H1 (cell line): ENCODE data around the gene ASH1L. TPM values are rescaled to one million over a fixed set of nuclear protein-coding genes. Genes with fewer than 3 reads are reported as not detected.
A peak's percentile ranks its signal among the peaks of the same experiment; 100 is the strongest.

Source experiments
- EGR1 ChIP-seq: IDR thresholded peaks from 2 replicates; pipeline ENCODE4 v1.6.1; 2011; ENCODE audit warnings: low read depth, low read length, borderline replicate concordance
- EZH2 ChIP-seq: fragments of 200-600 bp; sonication (generic); IDR thresholded peaks from 2 replicates; pipeline ENCODE4 v1.7.1; 2012; ENCODE audit warnings: low read depth, mild to moderate bottlenecking, moderate library complexity, low read length, inconsistent platforms; ENCODE audit not compliant: severe bottlenecking
- MAFK ChIP-seq: IDR thresholded peaks from 2 replicates; pipeline ENCODE4 v1.6.1; 2012; ENCODE audit warnings: low read depth, mild to moderate bottlenecking, improper control_type of control experiment, low read length
- PHF8 ChIP-seq: fragments of 200-600 bp; sonication (generic); conservative IDR thresholded peaks from 2 replicates; pipeline ENCODE4 v1.7.1; 2012; ENCODE audit warnings: low read depth, mild to moderate bottlenecking, inconsistent platforms, low read length, moderate library complexity
- RBBP5 ChIP-seq: IDR thresholded peaks from 2 replicates; pipeline ENCODE4 v1.7.1; 2012; ENCODE audit warnings: low read depth, mild to moderate bottlenecking, inconsistent platforms, low read length, moderate library complexity, borderline replicate concordance
- polyA plus RNA-seq, 7 experiments: library from polyadenylated mRNA; depleted of rRNA in 3 of 7; stranded (reverse) in 5 of 7; unstranded in 2 of 7; fragments of >200 nt in 5 of 7; fragments of 200-250 nt in 2 of 7; gene quantifications; 1 replicate in 5 of 7; 2 replicates in 1 of 7; 4 replicates in 1 of 7; pipeline versions ENCODE4 v1.2.1 to v1.2.3, GENCODE V29; 2011 to 2013; ENCODE audit warnings: missing spikeins in 2 of 7, mixed read lengths in 2 of 7
- total RNA-seq: library from RNA; stranded (reverse); fragmentation: NEBNext Ultra II Directional; extraction: Animal tissue kit (Norgen Biotek cat#: 25700); gene quantifications from 2 replicates; pipeline ENCODE4 v1.2.1, GENCODE V29; 2021

The ASH1L gene
- total and polyA plus RNA-seq, 2 of the 8 experiments (the other 6 are each of a cell fraction or from before 2014, with no cell fraction given), result 7.5 to 27.6 TPM

DNA sequence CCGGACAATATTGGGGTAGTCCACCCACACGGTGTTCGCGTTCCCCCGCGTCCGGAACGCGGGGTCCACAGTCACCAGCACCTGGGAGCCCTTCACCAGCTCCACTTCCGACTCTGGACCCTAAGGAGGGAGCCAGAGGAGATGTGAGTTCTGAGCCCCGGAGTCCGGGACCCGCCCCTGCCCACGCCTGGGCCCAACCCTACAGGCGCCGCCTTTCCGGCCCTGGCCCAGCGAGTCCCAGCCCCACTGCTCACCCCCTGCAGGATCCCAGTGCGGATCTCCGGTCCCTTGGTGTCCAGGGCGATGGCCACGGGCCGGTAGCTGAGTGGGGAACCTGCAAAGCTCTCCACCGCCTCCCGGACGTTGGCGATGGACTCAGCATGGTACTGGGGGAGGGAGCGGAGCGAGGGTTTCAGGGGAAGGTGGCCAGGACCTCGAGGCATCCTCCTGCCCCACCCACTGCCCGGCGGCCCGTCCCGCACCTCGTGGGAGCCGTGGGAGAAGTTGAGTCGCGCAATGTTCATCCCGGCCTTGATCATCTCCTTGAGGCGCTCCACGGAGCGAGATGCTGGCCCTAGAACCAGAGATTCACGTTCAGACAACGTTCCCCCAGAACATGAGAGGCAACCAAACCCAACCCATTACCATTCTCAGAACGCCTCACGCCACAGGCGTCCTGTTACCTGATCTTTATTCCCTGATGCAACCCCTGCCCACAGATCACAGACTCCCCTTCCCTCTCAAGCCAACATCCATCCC is 267.2 kb downstream of the ASH1L start (continued):
- TF ChIP-seq MAFK, result no peak
- TF ChIP-seq RBBP5, result peak; percentile 89
- peak; percentile 6; the same call in 1 of the 2 replicates for TF ChIP-seq EGR1
- TF ChIP-seq PHF8, result 0 out of 2 replicates have a peak, but pooled peaks have one; percentile 29
- peak; percentile 32 for TF ChIP-seq EZH2
- TF ChIP-seq, all 59 proteins: peak for 11
